Measurements from ENCODE around the gene SLN. TPM values are rescaled to one million over a fixed set of nuclear protein-coding genes. Genes with fewer than 3 reads are reported as not detected.

The SLN gene
- total and polyA plus RNA-seq, 2 donors (not counting 1 experiment from before 2014, with no cell fraction given) = not detected

DNA sequence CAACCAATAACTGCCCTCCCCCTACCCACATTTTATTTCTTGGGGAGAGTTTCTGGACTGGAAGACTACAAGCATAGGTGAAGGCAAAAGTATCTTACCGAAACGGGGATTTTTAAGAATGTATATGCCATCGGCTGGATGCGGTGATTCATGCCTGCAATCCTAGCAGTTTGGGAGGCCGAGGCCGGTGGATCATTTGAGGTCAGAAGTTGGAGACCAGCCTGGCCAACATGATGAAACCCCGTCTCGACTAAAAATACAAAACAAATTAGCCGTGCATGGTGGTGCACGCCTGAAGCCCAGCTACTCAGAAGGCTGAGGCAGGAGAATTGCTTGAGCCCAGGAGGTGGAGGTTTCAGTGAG, 20.8 kb upstream of the SLN start:
- no peak for TF ChIP-seq EZH2 (IDR thresholded peaks at IDR 0.05; ENCODE audit: low read length, missing control alignments)
- TF ChIP-seq CTCF (conservative IDR thresholded peaks at IDR 0.05 in 1 of 2, IDR thresholded peaks at IDR 0.05 in 1 of 2; ENCODE audit: low read depth in 1 of 2, low read length in 2 of 2) = no peak
- Histone ChIP-seq H3K27me3 (ENCODE audit: control insufficient read depth, insufficient read depth, low read length) (no peaks in the 10 kb centered on the region), H3K4me1 (ENCODE audit: control insufficient read depth, extremely low read depth, insufficient read depth, low read length) (no peaks in the 10 kb centered on the region), H4K20me1 (ENCODE audit: control insufficient read depth, extremely low read depth, insufficient read depth, low read length) (no peaks in the 10 kb centered on the region), H2AFZ (ENCODE audit: low read length) (no peak overlapping the region), H3K4me2 (ENCODE audit: extremely low read depth, insufficient read depth, low read length) (no peak overlapping the region), H3K4me3 (replicated peaks in 1 of 4; ENCODE audit: control extremely low read depth in 1 of 4, insufficient read depth in 1 of 4, low read depth in 3 of 4, low read length in 4 of 4) (no peak overlapping the region), H3K79me2 (ENCODE audit: control insufficient read depth, insufficient read depth, low read length) (no peaks in the 10 kb centered on the region), H3K27ac (ENCODE audit: insufficient read depth, low read length) (no peak overlapping the region), H3K9me3 (ENCODE audit: control insufficient read depth, insufficient read depth, low read depth, low read length) (no peaks in the 10 kb centered on the region), H3K9ac (ENCODE audit: insufficient read depth, low read length) (no peak overlapping the region), H3K36me3 (ENCODE audit: control insufficient read depth, insufficient read depth, low read length) (no peaks in the 10 kb centered on the region)
- DNase-seq (ENCODE audit: low read depth in 2 of 2) = no peak

DNA sequence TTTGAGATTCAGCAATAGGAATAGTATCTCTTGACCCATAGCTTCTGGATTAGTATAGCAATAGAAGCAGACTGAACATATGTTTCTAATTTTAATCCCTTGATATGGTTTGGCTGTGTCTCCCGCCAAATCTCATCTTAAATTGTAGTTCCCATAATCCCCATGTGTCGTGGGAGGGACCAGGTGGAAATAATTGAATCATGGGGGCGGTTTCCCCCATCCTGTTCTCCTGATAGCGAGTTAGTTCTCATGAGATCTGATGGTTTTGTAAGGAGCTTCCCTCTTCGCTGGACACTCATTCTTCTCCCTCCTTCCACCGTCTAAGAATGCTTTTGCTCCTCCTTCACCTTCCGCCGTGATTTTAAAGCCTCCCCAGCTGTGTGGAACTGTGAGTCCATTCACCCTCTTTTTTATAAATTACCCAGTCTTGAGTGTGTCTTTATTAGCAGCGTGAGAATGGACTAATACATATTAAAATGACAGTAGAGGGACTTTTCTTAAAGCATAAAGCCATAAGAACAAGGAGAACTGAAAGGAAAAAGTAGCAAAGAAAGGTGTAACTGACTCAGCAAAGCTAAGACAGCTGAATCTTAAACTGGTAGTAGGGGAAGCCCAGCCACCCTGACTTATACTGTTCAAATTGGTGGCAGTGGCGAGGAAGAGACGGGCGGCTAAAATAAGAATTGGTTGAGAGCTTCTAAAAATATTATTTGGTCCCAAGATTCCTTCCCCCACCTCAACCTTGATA, 20.3 kb upstream of the SLN start:
- H3K9ac ChIP-seq (ENCODE audit: insufficient read depth, low read length) = no peak overlapping the region
- no peaks in the 10 kb centered on the region for H4K20me1 ChIP-seq (ENCODE audit: control insufficient read depth, extremely low read depth, insufficient read depth, low read length)
- H3K4me3 ChIP-seq (replicated peaks in 1 of 4; ENCODE audit: control extremely low read depth in 1 of 4, insufficient read depth in 1 of 4, low read depth in 3 of 4, low read length in 4 of 4) = no peak overlapping the region
- no peaks in the 10 kb centered on the region for H3K4me1 ChIP-seq (ENCODE audit: control insufficient read depth, extremely low read depth, insufficient read depth, low read length)
- H3K27ac ChIP-seq (ENCODE audit: insufficient read depth, low read length) = no peak overlapping the region
- H3K36me3 ChIP-seq (ENCODE audit: control insufficient read depth, insufficient read depth, low read length) = no peaks in the 10 kb centered on the region
- H3K4me2 ChIP-seq (ENCODE audit: extremely low read depth, insufficient read depth, low read length) = no peak overlapping the region
- no peak for DNase-seq (ENCODE audit: low read depth in 2 of 2)
- H2AFZ ChIP-seq (ENCODE audit: low read length) = no peak overlapping the region
- no peaks in the 10 kb centered on the region for H3K79me2 ChIP-seq (ENCODE audit: control insufficient read depth, insufficient read depth, low read length)
- no peaks in the 10 kb centered on the region for H3K9me3 ChIP-seq (ENCODE audit: control insufficient read depth, insufficient read depth, low read depth, low read length)
- TF ChIP-seq EZH2 (IDR thresholded peaks at IDR 0.05; ENCODE audit: low read length, missing control alignments) = no peak
- TF ChIP-seq CTCF (conservative IDR thresholded peaks at IDR 0.05 in 1 of 2, IDR thresholded peaks at IDR 0.05 in 1 of 2; ENCODE audit: low read depth in 1 of 2, low read length in 2 of 2) = no peak
- no peaks in the 10 kb centered on the region for H3K27me3 ChIP-seq (ENCODE audit: control insufficient read depth, insufficient read depth, low read length)

- no peak overlapping the region for H2AFZ ChIP-seq (ENCODE audit: low read length)
- H3K9me3 ChIP-seq (ENCODE audit: control insufficient read depth, insufficient read depth, low read depth, low read length) = no peaks in the 10 kb centered on the region
- H3K27me3 ChIP-seq (ENCODE audit: control insufficient read depth, insufficient read depth, low read length) = no peaks in the 10 kb centered on the region
- no peaks in the 10 kb centered on the region for H3K4me1 ChIP-seq (ENCODE audit: control insufficient read depth, extremely low read depth, insufficient read depth, low read length)
- no peaks in the 10 kb centered on the region for H3K36me3 ChIP-seq (ENCODE audit: control insufficient read depth, insufficient read depth, low read length)
- no peak for DNase-seq (ENCODE audit: low read depth in 2 of 2)
- no peak overlapping the region for H3K4me3 ChIP-seq (replicated peaks in 1 of 4; ENCODE audit: control extremely low read depth in 1 of 4, insufficient read depth in 1 of 4, low read depth in 3 of 4, low read length in 4 of 4)
- no peak overlapping the region for H3K9ac ChIP-seq (ENCODE audit: insufficient read depth, low read length)
- TF ChIP-seq EZH2 (IDR thresholded peaks at IDR 0.05; ENCODE audit: low read length, missing control alignments) (no peak), CTCF (conservative IDR thresholded peaks at IDR 0.05 in 1 of 2, IDR thresholded peaks at IDR 0.05 in 1 of 2; ENCODE audit: low read depth in 1 of 2, low read length in 2 of 2) (no peak)
- no peak overlapping the region for H3K27ac ChIP-seq (ENCODE audit: insufficient read depth, low read length)
- H3K79me2 ChIP-seq (ENCODE audit: control insufficient read depth, insufficient read depth, low read length) = no peaks in the 10 kb centered on the region
- H4K20me1 ChIP-seq (ENCODE audit: control insufficient read depth, extremely low read depth, insufficient read depth, low read length) = no peaks in the 10 kb centered on the region
- no peak overlapping the region for H3K4me2 ChIP-seq (ENCODE audit: extremely low read depth, insufficient read depth, low read length)
Observed at GRCh38 chr11:107722662-107723061, 10.8 kb upstream of the SLN start.
